Raji (cell line): ENCODE data around the gene SLC22A17.
A peak's percentile ranks its signal among the peaks of the same experiment; 100 is the strongest.

Experiments
- POLR2A ChIP-seq: IDR thresholded peaks from 2 replicates; pipeline ENCODE4 v1.6.1; 2011; ENCODE audit warnings: low read depth, low read length, control low read depth; ENCODE audit not compliant: insufficient read depth

SLC22A17 gene

GRCh38 chr14:23310546-23310945 lies 42.1 kb downstream of the SLC22A17 start:
- no peak for TF ChIP-seq POLR2A

DNA sequence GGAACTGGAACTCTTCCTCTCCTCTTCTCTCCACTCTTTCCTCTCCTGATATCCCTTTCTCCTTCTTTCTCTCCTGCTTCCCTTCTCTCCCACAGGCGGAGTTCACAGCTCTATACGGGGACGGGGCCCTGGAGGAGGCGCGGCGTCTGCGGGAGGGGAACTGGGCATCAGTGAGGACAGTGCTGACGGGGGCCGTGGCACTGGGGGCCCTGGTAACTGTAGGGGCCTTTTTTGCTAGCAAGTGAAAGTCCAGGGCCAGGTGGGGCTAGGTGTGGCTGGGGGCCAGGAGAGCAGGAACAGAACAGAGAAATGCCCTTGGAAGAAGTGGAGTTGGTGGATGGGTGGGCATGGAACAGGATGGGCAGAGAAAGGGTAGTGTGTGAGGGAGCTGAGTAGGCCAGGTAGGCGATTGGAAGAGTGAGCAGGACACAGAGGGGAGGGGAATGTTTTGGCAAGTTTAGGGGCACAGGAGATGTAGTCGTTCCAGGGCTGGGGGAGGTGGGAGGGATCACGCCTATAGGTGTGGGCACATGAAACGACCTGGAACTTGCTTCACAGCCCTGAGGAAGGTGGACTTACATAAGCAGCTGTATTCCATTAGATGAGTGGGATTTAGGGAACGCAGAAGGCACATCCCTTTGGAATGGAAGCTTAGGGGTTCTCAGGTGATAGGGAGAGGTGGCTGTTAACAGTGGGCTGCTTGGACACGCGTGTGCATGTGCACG lies 43.8 kb downstream of the SLC22A17 start:
- no peak for TF ChIP-seq POLR2A

GRCh38 chr14:23307687-23308644 lies 44.7 kb downstream of the SLC22A17 start:
- TF ChIP-seq POLR2A = no peak

DNA sequence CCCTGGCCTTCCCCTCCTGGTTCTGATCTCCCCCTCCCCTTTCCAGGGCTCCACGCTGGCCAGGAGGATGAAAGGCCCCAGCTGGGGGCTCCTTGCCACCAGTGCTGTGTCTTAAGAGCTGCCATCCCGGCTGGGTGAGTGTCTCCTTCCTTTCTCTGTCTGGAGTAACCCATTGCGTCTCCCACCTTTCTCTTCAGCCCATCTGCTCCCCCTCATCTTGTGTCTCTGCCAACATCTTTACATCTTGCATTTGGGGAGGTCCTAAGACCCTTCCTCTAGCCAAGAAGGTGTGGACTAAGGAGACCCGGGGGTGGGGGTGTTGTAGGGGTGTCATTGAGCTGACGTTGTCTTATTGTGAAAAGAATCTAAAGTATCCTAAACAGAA lies 45.5 kb downstream of the SLC22A17 start:
- TF ChIP-seq POLR2A = no peak

- TF ChIP-seq POLR2A = peak; percentile 84
Observed at GRCh38 chr14:23306412-23307145, 46.1 kb downstream of the SLC22A17 start, which contains the start of gene BCL2L2. TSS of gene BCL2L2 (plus strand) at chr14:23306833. CDS start at chr14:23307768, 935 bp downstream.

- peak; percentile 98 for TF ChIP-seq POLR2A
Observed at GRCh38 chr14:23302290-23303225, 50.1 kb downstream of the SLC22A17 start, which contains the start of gene PPP1R3E. TSS of gene PPP1R3E (minus strand) at chr14:23302859. CDS start at chr14:23302576, 283 bp downstream.

- peak; percentile 91 for TF ChIP-seq POLR2A
Observed at GRCh38 chr14:23301969-23302289, 50.8 kb downstream of the SLC22A17 start.

DNA sequence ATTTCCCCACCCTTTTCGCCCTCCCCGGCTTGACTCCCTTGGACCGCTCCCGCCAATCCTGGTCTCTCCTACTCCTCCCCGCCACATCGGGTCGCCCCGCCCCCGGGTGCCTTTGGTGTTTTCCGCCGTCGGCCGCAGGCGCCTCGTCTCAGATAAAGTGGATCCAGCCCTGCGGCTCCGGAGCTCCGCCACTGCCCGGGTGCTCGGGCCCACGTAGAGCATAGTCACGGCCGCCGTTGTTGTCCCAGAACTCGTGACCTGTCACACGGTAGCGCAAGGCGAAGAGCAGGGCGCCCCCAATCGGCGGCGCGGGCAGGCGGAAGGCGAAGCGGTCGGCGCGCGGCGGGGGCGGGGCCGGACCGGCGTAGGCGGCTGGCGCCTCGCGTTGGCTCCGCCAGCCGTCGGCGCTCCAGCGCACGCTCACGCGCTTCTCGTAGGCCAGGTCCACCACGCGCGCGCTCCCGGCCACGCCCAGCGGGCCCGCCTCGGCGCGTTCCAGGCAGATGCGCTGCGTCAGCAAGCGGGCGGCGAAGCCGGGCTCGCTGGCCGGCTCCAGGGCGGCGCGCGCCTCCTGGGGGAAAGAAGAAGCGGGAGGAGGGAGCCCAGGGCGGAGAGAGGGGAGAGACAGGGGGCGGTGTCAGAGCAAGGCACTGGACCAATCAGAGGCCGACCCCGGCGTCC lies 51.3 kb downstream of the SLC22A17 start:
- TF ChIP-seq POLR2A = no peak

DNA sequence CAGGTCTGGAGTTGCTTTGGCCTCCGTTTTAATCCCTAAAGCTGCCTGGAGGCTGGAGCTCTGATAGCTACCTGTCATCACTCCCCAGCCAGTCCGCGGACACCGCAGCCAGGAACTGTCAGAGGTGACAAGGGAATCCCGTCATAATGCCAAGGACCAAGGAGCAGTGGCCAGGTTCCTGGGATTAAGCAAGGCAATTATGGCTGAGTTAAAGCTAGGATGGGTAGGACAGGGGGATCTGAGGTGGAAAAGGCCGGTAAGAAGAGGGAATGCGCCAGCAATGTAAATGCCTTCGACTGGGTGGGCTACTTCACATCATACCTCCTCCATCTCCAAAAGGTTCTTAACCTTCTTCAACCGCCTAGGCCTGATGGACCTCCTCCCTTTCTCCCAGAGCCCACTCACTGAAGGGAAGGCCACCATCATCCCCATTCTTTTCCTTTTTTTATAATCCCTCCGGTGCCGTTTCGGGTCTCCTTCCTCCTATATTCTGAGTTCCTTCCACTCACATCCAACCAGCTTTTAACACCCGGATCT lies 51.9 kb downstream of the SLC22A17 start:
- no peak for TF ChIP-seq POLR2A

GRCh38 chr14:23299986-23300686 lies 52.6 kb downstream of the SLC22A17 start:
- TF ChIP-seq POLR2A = no peak

DNA sequence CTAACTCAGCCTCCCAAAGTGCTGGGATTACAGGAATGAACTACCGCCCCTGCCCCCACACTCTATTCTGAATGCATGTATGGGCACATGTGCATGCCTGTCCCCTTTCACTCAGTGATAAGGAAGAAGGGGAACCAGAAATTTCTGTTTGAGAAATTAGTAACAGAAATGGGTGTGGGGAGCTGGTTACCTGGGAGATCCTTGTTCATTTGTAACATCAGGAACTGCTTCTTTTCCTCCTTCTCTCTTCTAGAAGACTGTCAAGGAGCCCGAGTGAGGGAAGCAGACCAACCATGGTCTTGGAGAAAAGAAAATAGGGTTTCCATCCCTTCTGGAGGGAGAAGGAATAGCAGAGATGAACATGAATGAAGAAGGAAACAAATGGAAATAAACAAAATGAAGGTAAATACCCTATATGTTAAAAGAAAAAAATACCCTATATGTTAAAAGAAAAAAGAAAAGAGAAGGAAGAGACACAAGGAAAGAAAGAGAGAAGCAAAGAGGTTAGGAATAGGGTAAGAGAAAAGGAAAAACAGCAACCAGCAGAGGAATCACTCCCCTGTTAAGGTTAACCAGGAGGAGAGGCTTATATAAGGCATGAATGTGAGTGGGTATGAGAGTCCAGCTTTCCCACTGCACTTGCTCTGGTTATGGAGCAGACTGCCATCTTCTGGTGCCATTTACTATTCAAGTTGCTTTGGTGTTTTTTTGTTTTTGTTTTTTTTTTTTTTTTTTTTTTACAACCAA lies 53.3 kb downstream of the SLC22A17 start:
- no peak for TF ChIP-seq POLR2A

DNA sequence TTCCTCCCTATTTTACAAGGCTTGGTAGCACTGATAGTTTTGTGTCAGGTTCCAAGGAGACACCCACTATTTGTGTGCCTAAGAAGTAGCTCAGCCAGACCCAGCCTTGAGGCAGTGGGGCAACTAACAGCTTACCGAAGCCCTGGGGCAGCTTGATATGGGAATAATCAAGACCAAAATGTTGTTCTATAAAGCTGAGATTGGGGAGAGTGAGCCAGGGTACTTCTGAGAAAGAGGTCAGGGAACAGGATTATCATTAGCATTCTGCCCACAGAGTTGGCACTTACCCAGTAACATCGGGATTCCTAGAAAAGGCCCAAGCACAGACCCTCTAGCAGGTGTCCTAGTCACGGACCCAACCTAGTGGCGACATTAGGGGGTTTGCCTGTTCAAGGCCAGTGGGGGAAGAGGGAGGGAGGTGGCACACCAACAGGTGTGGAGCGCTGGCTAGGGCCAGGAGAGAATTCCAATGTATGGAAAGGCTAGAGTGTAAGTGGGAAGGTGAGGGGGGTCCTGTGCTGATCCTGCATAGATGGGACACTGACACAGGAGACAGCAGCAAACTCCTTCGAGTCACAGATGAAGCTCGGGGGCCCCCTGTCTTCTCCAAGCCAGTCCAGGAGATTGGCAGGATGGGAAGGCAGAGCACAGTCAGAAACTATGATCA lies 54.9 kb downstream of the SLC22A17 start:
- TF ChIP-seq POLR2A = no peak
